ENCODE results near the gene MYLIP.

Gene MYLIP

GRCh38 chr6:16108419-16108818 lies 20.5 kb upstream of the MYLIP start:
- Histone ChIP-seq H4K20me1 (ENCODE audit: low read depth, low read length) (no peaks in the 10 kb centered on the region), H3K27ac (ENCODE audit: low read depth, low read length) (no peak overlapping the region), H2AFZ (ENCODE audit: low read depth, low read length, severe bottlenecking) (no peak overlapping the region), H3K9ac (ENCODE audit: low read length) (no peak overlapping the region), H3K4me2 (ENCODE audit: low read depth, low read length, poor library complexity, severe bottlenecking) (no peak overlapping the region), H3K9me3 (ENCODE audit: insufficient read depth, low read length) (no peaks in the 10 kb centered on the region), H3K9me2 (replicated peaks; ENCODE audit: insufficient read depth, low read length) (no peaks in the 10 kb centered on the region), H3K4me3 (ENCODE audit: insufficient read depth, low read length, poor library complexity, severe bottlenecking) (no peak overlapping the region), H3K79me2 (ENCODE audit: insufficient read depth, low read length) (no peaks in the 10 kb centered on the region), H3F3A (ENCODE audit: insufficient read depth) (no peaks in the 10 kb centered on the region), H3K36me3 (ENCODE audit: low read length) (no peaks in the 10 kb centered on the region), H3K27me3 (ENCODE audit: low read length) (no peaks in the 10 kb centered on the region)
- no peak for TF ChIP-seq EZH2phosphoT487 (conservative IDR thresholded peaks at IDR 0.05; ENCODE audit: low read length)
- TF ChIP-seq, protein P1, sequence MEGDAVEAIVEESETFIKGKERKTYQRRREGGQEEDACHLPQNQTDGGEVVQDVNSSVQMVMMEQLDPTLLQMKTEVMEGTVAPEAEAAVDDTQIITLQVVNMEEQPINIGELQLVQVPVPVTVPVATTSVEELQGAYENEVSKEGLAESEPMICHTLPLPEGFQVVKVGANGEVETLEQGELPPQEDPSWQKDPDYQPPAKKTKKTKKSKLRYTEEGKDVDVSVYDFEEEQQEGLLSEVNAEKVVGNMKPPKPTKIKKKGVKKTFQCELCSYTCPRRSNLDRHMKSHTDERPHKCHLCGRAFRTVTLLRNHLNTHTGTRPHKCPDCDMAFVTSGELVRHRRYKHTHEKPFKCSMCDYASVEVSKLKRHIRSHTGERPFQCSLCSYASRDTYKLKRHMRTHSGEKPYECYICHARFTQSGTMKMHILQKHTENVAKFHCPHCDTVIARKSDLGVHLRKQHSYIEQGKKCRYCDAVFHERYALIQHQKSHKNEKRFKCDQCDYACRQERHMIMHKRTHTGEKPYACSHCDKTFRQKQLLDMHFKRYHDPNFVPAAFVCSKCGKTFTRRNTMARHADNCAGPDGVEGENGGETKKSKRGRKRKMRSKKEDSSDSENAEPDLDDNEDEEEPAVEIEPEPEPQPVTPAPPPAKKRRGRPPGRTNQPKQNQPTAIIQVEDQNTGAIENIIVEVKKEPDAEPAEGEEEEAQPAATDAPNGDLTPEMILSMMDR (IDR thresholded peaks at IDR 0.05; ENCODE audit: insufficient read depth, low read length, poor library complexity, severe bottlenecking), result no peak

- Histone ChIP-seq H3K27me3 (ENCODE audit: low read length) (no peaks in the 10 kb centered on the region), H3K9me3 (ENCODE audit: insufficient read depth, low read length) (no peaks in the 10 kb centered on the region), H3K27ac (ENCODE audit: low read depth, low read length) (no peak overlapping the region), H4K20me1 (ENCODE audit: low read depth, low read length) (no peaks in the 10 kb centered on the region), H3K4me2 (ENCODE audit: low read depth, low read length, poor library complexity, severe bottlenecking) (no peak overlapping the region), H3K9ac (ENCODE audit: low read length) (no peak overlapping the region), H3F3A (ENCODE audit: insufficient read depth) (no peaks in the 10 kb centered on the region), H3K36me3 (ENCODE audit: low read length) (no peaks in the 10 kb centered on the region), H3K4me3 (ENCODE audit: insufficient read depth, low read length, poor library complexity, severe bottlenecking) (no peak overlapping the region), H3K9me2 (replicated peaks; ENCODE audit: insufficient read depth, low read length) (no peaks in the 10 kb centered on the region), H3K79me2 (ENCODE audit: insufficient read depth, low read length) (no peaks in the 10 kb centered on the region), H2AFZ (ENCODE audit: low read depth, low read length, severe bottlenecking) (no peak overlapping the region)
- no peak for TF ChIP-seq EZH2phosphoT487 (conservative IDR thresholded peaks at IDR 0.05; ENCODE audit: low read length)
- TF ChIP-seq, protein P1 (IDR thresholded peaks at IDR 0.05; ENCODE audit: insufficient read depth, low read length, poor library complexity, severe bottlenecking), result no peak
These were observed 19.8 kb upstream of the MYLIP start for GRCh38 chr6:16108921-16109658.

GRCh38 chr6:16109659-16110305 lies 19.1 kb upstream of the MYLIP start:
- Histone ChIP-seq H3K79me2 (ENCODE audit: insufficient read depth, low read length) (no peaks in the 10 kb centered on the region), H2AFZ (ENCODE audit: low read depth, low read length, severe bottlenecking) (no peak overlapping the region), H3K27me3 (ENCODE audit: low read length) (no peaks in the 10 kb centered on the region), H4K20me1 (ENCODE audit: low read depth, low read length) (no peaks in the 10 kb centered on the region), H3K4me3 (ENCODE audit: insufficient read depth, low read length, poor library complexity, severe bottlenecking) (no peak overlapping the region), H3K9me3 (ENCODE audit: insufficient read depth, low read length) (no peaks in the 10 kb centered on the region), H3K27ac (ENCODE audit: low read depth, low read length) (no peak overlapping the region), H3K36me3 (ENCODE audit: low read length) (no peaks in the 10 kb centered on the region), H3K4me2 (ENCODE audit: low read depth, low read length, poor library complexity, severe bottlenecking) (no peak overlapping the region), H3F3A (ENCODE audit: insufficient read depth) (no peaks in the 10 kb centered on the region), H3K9ac (ENCODE audit: low read length) (no peak overlapping the region), H3K9me2 (replicated peaks; ENCODE audit: insufficient read depth, low read length) (no peaks in the 10 kb centered on the region)
- TF ChIP-seq EZH2phosphoT487 (conservative IDR thresholded peaks at IDR 0.05; ENCODE audit: low read length), result no peak
- TF ChIP-seq, protein P1 (IDR thresholded peaks at IDR 0.05; ENCODE audit: insufficient read depth, low read length, poor library complexity, severe bottlenecking), result no peak
